ENCODE results near the gene RGS19.

- TF ChIP-seq CTCF (IDR thresholded peaks at IDR 0.05) (no peak), EP300 (IDR thresholded peaks at IDR 0.05) (no peak), POLR2AphosphoS5 (IDR thresholded peaks at IDR 0.05) (no peak)
Observed at GRCh38 chr20:64110411-64111068, 31.2 kb upstream of the RGS19 start.
